Right lobe of liver (tissue), 6 donors: ENCODE data around the gene PPIL6. TPM values are rescaled to one million over a fixed set of nuclear protein-coding genes. Genes with fewer than 3 reads are reported as not detected.

Experiments
- ATAC-seq, 4 donors: fragments of 200-7000 bp; cut with Tn5 transposase; one replicate each; pipeline ENCODE4 v1.9.1; 2020; ENCODE audit warnings: mild to moderate bottlenecking in 4 of 4, moderate library complexity in 4 of 4
- DNase-seq, 3 donors: peaks; one replicate each; pipeline ENCODE4 v3.0.0-alpha.2; 2020
- H3K27ac ChIP-seq, 3 donors: fragments of 200-600 bp; one replicate each; pipeline ENCODE4 v1.8.0; 2022
- H3K27me3 ChIP-seq, 2 donors: fragments of 200-600 bp; one replicate each; pipeline ENCODE4 v1.8.0; 2022
- H3K36me3 ChIP-seq, 4 donors: fragments of 200-600 bp; sonication (generic) in 1 of 4; one replicate each; pipeline versions ENCODE4 v1.5.1 to v1.8.0; 2017 to 2022; ENCODE audit warnings: control low read depth in 1 of 4
- H3K4me1 ChIP-seq, 4 donors: fragments of 200-600 bp; sonication (generic) in 1 of 4; one replicate each; pipeline versions ENCODE4 v1.5.1 to v1.8.0; 2017 to 2022; ENCODE audit warnings: control low read depth in 1 of 4
- H3K4me3 ChIP-seq, 3 donors: fragments of 200-600 bp; one replicate each; pipeline ENCODE4 v1.8.0; 2022
- H3K9me3 ChIP-seq, 4 donors: fragments of 200-600 bp; sonication (generic) in 1 of 4; one replicate each; pipeline versions ENCODE4 v1.5.1 to v1.8.0; 2017 to 2022; ENCODE audit warnings: control low read depth in 1 of 4
- CTCF ChIP-seq, 4 donors: fragments of 200-600 bp in 3 of 4; fragments of 450-650 bp in 1 of 4; IDR thresholded peaks; one replicate each; pipeline versions ENCODE4 v1.5.1 to v1.8.0; 2016 to 2022; ENCODE audit warnings: antibody characterized with exemption in 4 of 4, mild to moderate bottlenecking in 2 of 4
- POLR2A ChIP-seq: fragments of 450-650 bp; IDR thresholded peaks from one replicate; pipeline ENCODE4 v1.6.1; 2017; ENCODE audit warnings: antibody characterized with exemption, mild to moderate bottlenecking
- WGBS: methylation state at CpG from one replicate; pipeline ENCODE4 v1.1.6; 2018; ENCODE audit warnings: low coverage, low lambda C conversion rate; ENCODE audit not compliant: insufficient coverage; ENCODE audit errors: missing lambda C conversion rate; 5-methylcytosine and 5-hydroxymethylcytosine counted together
- intact Hi-C, 2 donors: fragments of 100-400 bp; cut with DNase I; formaldehyde crosslinking; loops; one replicate each; pipeline versions ENCODE4 v1.11.2 to v1.14.1; 2022
- total RNA-seq, 6 experiments: library from RNA; depleted of rRNA in 2 of 6; stranded (reverse); fragments of >200 nt in 2 of 6; fragmentation: NEBNext Ultra II Directional in 3 of 6; extraction: Animal tissue kit (Norgen Biotek cat#: 25700) in 3 of 6; gene quantifications; one replicate each; pipeline versions ENCODE4 v1.1.0 to v1.2.4, GENCODE V29; 2016 to 2023
- donor health status: DM: no; HTN: yes; CAD: no.
- donor health status: DM: no; HTN: no; CAD: no.
- donor health status: DM: no; HTN: no; CAD: no.
- donor health status: DM: no; HTN: yes; CAD: no.
- donor health status: DM: no; HTN: yes; CAD: no.

The PPIL6 gene
- total RNA-seq, 6 experiments from 2014 or later: 0.12 to 0.42 (median 0.33) TPM; not detected in 2

GRCh38 chr6:109455437-109456110 lies 15.1 kb upstream of the PPIL6 start, which contains the start of gene MICAL1:
TSS of gene MICAL1 (minus strand) at chr6:109455772. CDS start at chr6:109454196, 1,576 bp downstream.
- TF ChIP-seq POLR2A (no peak), CTCF (IDR thresholded peaks at IDR 0.05) (peak in 3 of 4 donors; percentile 14 to 20 (median 18))
- 11% methylated on average over 3 of the region's 70 CpGs for WGBS
- no peaks in the 10 kb centered on the region for H3K36me3 ChIP-seq
- H3K27ac ChIP-seq: peak within 1 kb of the TSS; percentile 47 to 83 (median 63)
- intact Hi-C loops: no loop called here
- peak within 1 kb of the TSS; percentile 51 to 70 (median 59) for H3K4me3 ChIP-seq
- peaks cover 0 to 12% (median 3%) of the 10 kb centered on the region in 4 donors for H3K4me1 ChIP-seq
- H3K9me3 ChIP-seq: no peaks in the 10 kb centered on the region
- H3K27me3 ChIP-seq: peaks cover 0 to 4% of the 10 kb centered on the region in 2 donors
- ATAC-seq (peak; percentile 64 to 72 (median 66)), DNase-seq (peak in 2 of 3 donors; percentile 72 to 76)

GRCh38 chr6:109454496-109455436 lies 14.3 kb upstream of the PPIL6 start:
- Histone ChIP-seq H3K27ac (peak overlapping the region; percentile 47 to 83 (median 63)), H3K4me1 (peaks cover 0 to 12% (median 3%) of the 10 kb centered on the region in 4 donors), H3K9me3 (no peaks in the 10 kb centered on the region), H3K36me3 (no peaks in the 10 kb centered on the region), H3K4me3 (peak overlapping the region; percentile 51 to 70 (median 59)), H3K27me3 (peaks cover 0 to 4% of the 10 kb centered on the region in 2 donors)
- TF ChIP-seq POLR2A: peak; percentile 23
- no peak for TF ChIP-seq CTCF (IDR thresholded peaks at IDR 0.05)
- WGBS: 13% methylated on average over 14 of the region's 48 CpGs
- DNase-seq: peak in 2 of 3 donors; percentile 52 to 65
- ATAC-seq: peak; percentile 28 to 49 (median 38)
- intact Hi-C loops: no loop called here

- no peak for DNase-seq
- 75% methylated on average over 10 of the region's 27 CpGs for WGBS
- no peak for TF ChIP-seq CTCF (IDR thresholded peaks at IDR 0.05)
- TF ChIP-seq POLR2A: no peak
- no peak for ATAC-seq
- Histone ChIP-seq H3K4me1 (peaks cover 0 to 12% (median 3%) of the 10 kb centered on the region in 4 donors), H3K27ac (peak overlapping the region in 1 of 3 donors; percentile 63), H3K27me3 (peaks cover 0 to 4% of the 10 kb centered on the region in 2 donors), H3K36me3 (no peaks in the 10 kb centered on the region), H3K4me3 (peak overlapping the region in 1 of 3 donors; percentile 59), H3K9me3 (no peaks in the 10 kb centered on the region)
- intact Hi-C loops: no loop called here
Measured at GRCh38 chr6:109453594-109454495, 13.4 kb upstream of the PPIL6 start.

- TF ChIP-seq CTCF (IDR thresholded peaks at IDR 0.05) (no peak), POLR2A (no peak)
- Histone ChIP-seq H3K27me3 (peaks cover 0 to 4% of the 10 kb centered on the region in 2 donors), H3K4me3 (no peak overlapping the region), H3K36me3 (no peaks in the 10 kb centered on the region), H3K9me3 (no peaks in the 10 kb centered on the region), H3K27ac (no peak overlapping the region), H3K4me1 (peaks cover 0 to 12% (median 3%) of the 10 kb centered on the region in 4 donors)
- intact Hi-C loops: no loop called here
- WGBS: 100% methylated on average over 1 of the region's 2 CpGs
- ATAC-seq (no peak), DNase-seq (no peak)
Measured at GRCh38 chr6:109453156-109453555, 12.7 kb upstream of the PPIL6 start.
